Measurements from ENCODE around the gene EIF3J. TPM values are rescaled to one million over a fixed set of nuclear protein-coding genes. Genes with fewer than 3 reads are reported as not detected.

Gene EIF3J
- total and polyA plus RNA-seq, 2 experiments from 2014 or later: 33.9 to 46.4 TPM

GRCh38 chr15:44565387-44566154, 28.6 kb downstream of the EIF3J start:
- Histone ChIP-seq H3K27me3 (no peaks in the 10 kb centered on the region), H3K27ac (no peak overlapping the region), H3K4me3 (no peak overlapping the region), H3K4me2 (no peak overlapping the region), H3K9me3 (ENCODE audit: low read depth) (peaks cover 9% of the 10 kb centered on the region), H3K36me3 (replicated peaks; ENCODE audit: insufficient read depth, low read depth) (peaks cover 8% of the 10 kb centered on the region), H4K20me1 (ENCODE audit: insufficient read depth, poor library complexity, severe bottlenecking) (no peaks in the 10 kb centered on the region), H3K79me2 (no peaks in the 10 kb centered on the region), H3K4me1 (ENCODE audit: insufficient read depth) (no peaks in the 10 kb centered on the region), H2AFZ (no peak overlapping the region), H3K9me2 (replicated peaks; ENCODE audit: insufficient read depth) (no peaks in the 10 kb centered on the region)
- DNase-seq (ENCODE audit: low spot score): no peak
- TF ChIP-seq EZH2 (IDR thresholded peaks at IDR 0.05; ENCODE audit: borderline replicate concordance): no peak
- no peak for TF ChIP-seq CTCF (IDR thresholded peaks at IDR 0.05; ENCODE audit: poor library complexity)
- no peak for TF ChIP-seq EZH2phosphoT487 (IDR thresholded peaks at IDR 0.05; ENCODE audit: low read depth, severe bottlenecking, unreplicated experiment)
- 99% methylated on average over 8 of the region's 8 CpGs for WGBS (ENCODE audit: low lambda C conversion rate, missing lambda C conversion rate)

- Histone ChIP-seq H3K4me1 (ENCODE audit: insufficient read depth) (no peaks in the 10 kb centered on the region), H3K9me3 (ENCODE audit: low read depth) (peaks cover 9% of the 10 kb centered on the region), H3K4me2 (no peak overlapping the region), H3K27me3 (no peaks in the 10 kb centered on the region), H3K79me2 (no peaks in the 10 kb centered on the region), H4K20me1 (ENCODE audit: insufficient read depth, poor library complexity, severe bottlenecking) (no peaks in the 10 kb centered on the region), H3K9me2 (replicated peaks; ENCODE audit: insufficient read depth) (no peaks in the 10 kb centered on the region), H3K36me3 (replicated peaks; ENCODE audit: insufficient read depth, low read depth) (peaks cover 8% of the 10 kb centered on the region), H2AFZ (no peak overlapping the region), H3K27ac (no peak overlapping the region), H3K4me3 (no peak overlapping the region)
- 99% methylated on average over 4 of the region's 4 CpGs for WGBS (ENCODE audit: low lambda C conversion rate, missing lambda C conversion rate)
- no peak for DNase-seq (ENCODE audit: low spot score)
- TF ChIP-seq EZH2phosphoT487 (IDR thresholded peaks at IDR 0.05; ENCODE audit: low read depth, severe bottlenecking, unreplicated experiment) (no peak), CTCF (IDR thresholded peaks at IDR 0.05; ENCODE audit: poor library complexity) (no peak), EZH2 (IDR thresholded peaks at IDR 0.05; ENCODE audit: borderline replicate concordance) (no peak)
These were observed 29.2 kb downstream of the EIF3J start for GRCh38 chr15:44566155-44566540.

- no peaks in the 10 kb centered on the region for H3K9me2 ChIP-seq (replicated peaks; ENCODE audit: insufficient read depth)
These were observed 31.4 kb downstream of the EIF3J start for GRCh38 chr15:44568338-44568737.

More at GRCh38 chr15:44568338-44568737, 31.4 kb downstream of the EIF3J start:
- no peaks in the 10 kb centered on the region for H4K20me1 ChIP-seq (ENCODE audit: insufficient read depth, poor library complexity, severe bottlenecking)
- H3K4me2 ChIP-seq: no peak overlapping the region
- H3K27me3 ChIP-seq: no peaks in the 10 kb centered on the region
- H3K4me1 ChIP-seq (ENCODE audit: insufficient read depth): no peaks in the 10 kb centered on the region
- no peak overlapping the region for H3K27ac ChIP-seq
- H3K4me3 ChIP-seq: no peak overlapping the region
- peaks cover 9% of the 10 kb centered on the region for H3K9me3 ChIP-seq (ENCODE audit: low read depth)
- peaks cover 8% of the 10 kb centered on the region for H3K36me3 ChIP-seq (replicated peaks; ENCODE audit: insufficient read depth, low read depth)
- WGBS (ENCODE audit: low lambda C conversion rate, missing lambda C conversion rate): 79% methylated on average over 3 of the region's 3 CpGs
- no peak overlapping the region for H2AFZ ChIP-seq
- H3K79me2 ChIP-seq: no peaks in the 10 kb centered on the region
- no peak for TF ChIP-seq CTCF (IDR thresholded peaks at IDR 0.05; ENCODE audit: poor library complexity)
- no peak for TF ChIP-seq EZH2 (IDR thresholded peaks at IDR 0.05; ENCODE audit: borderline replicate concordance)
- no peak for TF ChIP-seq EZH2phosphoT487 (IDR thresholded peaks at IDR 0.05; ENCODE audit: low read depth, severe bottlenecking, unreplicated experiment)
- DNase-seq (ENCODE audit: low spot score): no peak
